Osteoblast (primary cell): ENCODE results near the gene CACNA1S. TPM values are rescaled to one million over a fixed set of nuclear protein-coding genes. Genes with fewer than 3 reads are reported as not detected.

ENCODE experiments used
- DNase-seq: peaks from one replicate; pipeline ENCODE4 v3.0.0; 2011; ENCODE audit warnings: low spot score, mixed read lengths; ENCODE audit not compliant: insufficient read length; ENCODE audit errors: missing footprints
- H2AFZ ChIP-seq: 2 replicates; pipeline ENCODE4 v1.6.0; 2011; ENCODE audit warnings: mild to moderate bottlenecking, low read length
- H3K27ac ChIP-seq: 2 replicates; pipeline ENCODE4 v1.5.1; 2011; ENCODE audit warnings: mild to moderate bottlenecking, low read depth, low read length, moderate library complexity
- H3K27me3 ChIP-seq: 2 replicates; pipeline ENCODE4 v1.6.0; 2012; ENCODE audit warnings: mild to moderate bottlenecking, control low read depth, inconsistent platforms, low read length, moderate library complexity; ENCODE audit not compliant: insufficient read depth
- H3K36me3 ChIP-seq: 2 replicates; pipeline ENCODE4 v1.5.1; 2011; ENCODE audit warnings: mild to moderate bottlenecking, low read length, control low read depth, moderate library complexity; ENCODE audit not compliant: insufficient read depth
- H3K4me1 ChIP-seq: 2 replicates; pipeline ENCODE4 v1.5.1; 2011; ENCODE audit warnings: mild to moderate bottlenecking, low read length, control low read depth, moderate library complexity; ENCODE audit not compliant: insufficient read depth
- H3K4me2 ChIP-seq: 2 replicates; pipeline ENCODE4 v1.6.0; 2011; ENCODE audit warnings: mild to moderate bottlenecking, low read length; ENCODE audit not compliant: insufficient read depth
- H3K4me3 ChIP-seq: fragments of 200-600 bp; sonication (generic); 3 replicates; pipeline ENCODE4 v1.5.1; 2012; ENCODE audit warnings: mild to moderate bottlenecking, low read length, inconsistent platforms; ENCODE audit not compliant: insufficient read depth
- H3K79me2 ChIP-seq: 2 replicates; pipeline ENCODE4 v1.6.0; 2012; ENCODE audit warnings: mild to moderate bottlenecking, low read length, control low read depth, inconsistent platforms; ENCODE audit not compliant: insufficient read depth
- H3K9me3 ChIP-seq: 2 replicates; pipeline ENCODE4 v1.5.1; 2011; ENCODE audit warnings: low read depth, low read length, control low read depth
- H4K20me1 ChIP-seq: 2 replicates; pipeline ENCODE4 v1.6.0; 2012; ENCODE audit warnings: mild to moderate bottlenecking, low read length, control low read depth; ENCODE audit not compliant: insufficient read depth
- CTCF ChIP-seq: IDR thresholded peaks from 2 replicates; pipeline ENCODE4 v1.5.1; 2011; ENCODE audit warnings: mild to moderate bottlenecking, low read depth, low read length, moderate library complexity; ENCODE audit errors: extremely low read depth
- total RNA-seq: library from RNA; depleted of rRNA; stranded (reverse); fragments of >200 nt; gene quantifications from 2 replicates; pipeline ENCODE4 v1.2.3, GENCODE V29; 2012

CACNA1S gene
- total RNA-seq, 1 donor, result not detected

- TF ChIP-seq CTCF, result peak; percentile 79
- H3K4me2 ChIP-seq, result no peak overlapping the region
- no peaks in the 10 kb centered on the region for H3K4me1 ChIP-seq
- H3K27me3 ChIP-seq, result peaks cover 41% of the 10 kb centered on the region
- peak; percentile 93 for DNase-seq
- no peaks in the 10 kb centered on the region for H3K9me3 ChIP-seq
- H3K4me3 ChIP-seq, result no peak overlapping the region
- H2AFZ ChIP-seq, result no peak overlapping the region
- no peaks in the 10 kb centered on the region for H4K20me1 ChIP-seq
- H3K36me3 ChIP-seq, result no peaks in the 10 kb centered on the region
- no peaks in the 10 kb centered on the region for H3K79me2 ChIP-seq
- no peak overlapping the region for H3K27ac ChIP-seq
Measured at GRCh38 chr1:201085902-201086735, 26.1 kb downstream of the CACNA1S start.

- Histone ChIP-seq H4K20me1 (no peaks in the 10 kb centered on the region), H3K9me3 (no peaks in the 10 kb centered on the region), H3K27me3 (peaks cover 45% of the 10 kb centered on the region), H2AFZ (no peak overlapping the region), H3K4me2 (no peak overlapping the region), H3K36me3 (no peaks in the 10 kb centered on the region), H3K4me1 (no peaks in the 10 kb centered on the region), H3K27ac (no peak overlapping the region), H3K4me3 (no peak overlapping the region), H3K79me2 (no peaks in the 10 kb centered on the region)
- DNase-seq, result no peak
- TF ChIP-seq CTCF, result no peak
Measured at GRCh38 chr1:201084295-201084694, 27.9 kb downstream of the CACNA1S start.

- no peak overlapping the region for H3K27ac ChIP-seq
- no peaks in the 10 kb centered on the region for H3K9me3 ChIP-seq
- no peaks in the 10 kb centered on the region for H3K4me1 ChIP-seq
- H3K4me2 ChIP-seq, result no peak overlapping the region
- H3K36me3 ChIP-seq, result no peaks in the 10 kb centered on the region
- TF ChIP-seq CTCF, result no peak
- no peak overlapping the region for H2AFZ ChIP-seq
- peaks cover 42% of the 10 kb centered on the region for H3K27me3 ChIP-seq
- no peak overlapping the region for H3K4me3 ChIP-seq
- H3K79me2 ChIP-seq, result no peaks in the 10 kb centered on the region
- H4K20me1 ChIP-seq, result no peaks in the 10 kb centered on the region
- no peak for DNase-seq
Measured at GRCh38 chr1:201083741-201084140, 28.5 kb downstream of the CACNA1S start.

- Histone ChIP-seq H4K20me1 (no peaks in the 10 kb centered on the region), H3K36me3 (no peaks in the 10 kb centered on the region), H2AFZ (no peak overlapping the region), H3K27ac (no peak overlapping the region), H3K27me3 (peaks cover 35% of the 10 kb centered on the region), H3K9me3 (no peaks in the 10 kb centered on the region), H3K4me2 (no peak overlapping the region), H3K79me2 (no peaks in the 10 kb centered on the region), H3K4me3 (no peak overlapping the region), H3K4me1 (no peaks in the 10 kb centered on the region)
- TF ChIP-seq CTCF, result no peak
- DNase-seq, result no peak
Measured at GRCh38 chr1:201080135-201080534, 32.1 kb downstream of the CACNA1S start.
